ENCODE results near the gene FGFBP1.

The FGFBP1 gene

GRCh38 chr4:15951781-15952180 is 13.2 kb upstream of the FGFBP1 start:
- no peak overlapping the region for H3K4me3 ChIP-seq (ENCODE audit: low read length)
- no peak for DNase-seq (ENCODE audit: low read depth, low spot score)

GRCh38 chr4:15948826-15949225 is 10.3 kb upstream of the FGFBP1 start:
- DNase-seq (ENCODE audit: low read depth, low spot score), result no peak
- H3K4me3 ChIP-seq (ENCODE audit: low read length), result no peak overlapping the region

DNA sequence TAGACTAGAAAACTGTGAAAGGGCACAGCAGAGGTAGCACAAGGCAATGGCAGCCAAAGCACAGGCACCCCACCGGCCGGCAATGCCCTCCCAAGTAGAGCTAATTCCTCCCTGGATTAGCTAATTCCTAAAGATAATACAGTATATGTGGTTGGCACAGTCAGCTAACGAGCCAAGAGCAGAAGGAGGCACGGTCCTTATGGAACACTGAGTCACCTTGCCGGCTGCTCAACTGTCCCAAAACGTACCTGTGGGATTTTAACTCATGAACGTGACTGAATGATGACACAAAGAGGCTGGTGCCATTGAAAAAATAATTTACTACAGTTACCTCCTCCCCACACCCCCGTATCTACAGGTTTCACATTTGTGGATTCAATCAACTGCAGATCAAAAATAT is 9.1 kb upstream of the FGFBP1 start:
- no peak overlapping the region for H3K4me3 ChIP-seq (ENCODE audit: low read length)
- no peak for DNase-seq (ENCODE audit: low read depth, low spot score)

- DNase-seq (ENCODE audit: low read depth, low spot score), result no peak
- no peak overlapping the region for H3K4me3 ChIP-seq (ENCODE audit: low read length)
Measured at GRCh38 chr4:15945516-15945915, 7.0 kb upstream of the FGFBP1 start.

DNA sequence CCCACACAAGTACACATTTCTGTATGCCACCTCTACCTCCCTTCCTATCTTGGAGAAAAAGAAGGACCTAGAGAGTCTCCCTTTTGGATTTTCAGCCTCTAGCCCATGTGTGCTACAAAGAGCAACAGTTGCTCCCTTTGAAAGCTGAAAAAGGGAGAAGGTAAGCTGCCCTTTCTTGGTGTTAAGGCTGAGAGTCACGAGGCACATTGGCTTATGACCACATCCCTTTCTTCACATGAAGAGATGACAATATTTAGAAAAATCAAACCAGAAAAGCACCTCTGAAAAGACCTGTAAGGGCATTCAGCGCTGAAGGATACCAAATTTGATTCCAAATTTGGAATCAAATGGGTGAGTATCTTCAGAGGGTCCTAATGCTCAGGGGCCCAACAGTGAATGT is 6.4 kb upstream of the FGFBP1 start:
- DNase-seq (ENCODE audit: low read depth, low spot score), result no peak
- no peak overlapping the region for H3K4me3 ChIP-seq (ENCODE audit: low read length)

GRCh38 chr4:15942283-15942682 is 3.7 kb upstream of the FGFBP1 start:
- no peak overlapping the region for H3K4me3 ChIP-seq (ENCODE audit: low read length)
- DNase-seq (ENCODE audit: low read depth, low spot score), result no peak

- no peak overlapping the region for H3K4me3 ChIP-seq (ENCODE audit: low read length)
Measured at GRCh38 chr4:15938182-15938581, 358 bp downstream of the FGFBP1 start.

DNA sequence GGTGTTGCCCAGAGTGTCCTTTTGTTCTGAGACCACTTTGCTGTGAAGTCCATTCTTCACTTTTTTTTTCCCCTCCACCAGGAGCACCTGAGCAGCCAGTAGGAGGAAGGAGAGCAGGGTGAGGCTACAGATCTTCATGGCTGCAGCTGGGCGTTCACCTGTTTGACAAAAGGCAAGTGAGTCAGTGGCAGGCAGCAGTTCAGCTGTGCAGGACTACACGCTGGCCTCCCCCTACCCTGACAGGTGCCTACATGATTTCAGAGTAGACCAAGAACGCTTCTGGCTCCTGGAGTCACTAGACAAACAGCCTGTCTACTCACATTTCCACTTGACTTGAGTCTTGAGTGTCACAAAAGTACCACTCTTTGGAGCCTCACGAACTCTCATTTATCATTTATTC is 2.0 kb downstream of the FGFBP1 start:
- no peak overlapping the region for H3K4me3 ChIP-seq (ENCODE audit: low read length)
- no peak for DNase-seq (ENCODE audit: low read depth, low spot score)

More at GRCh38 chr4:15938182-15938581, 358 bp downstream of the FGFBP1 start:
- DNase-seq (ENCODE audit: low read depth, low spot score), result no peak

DNA sequence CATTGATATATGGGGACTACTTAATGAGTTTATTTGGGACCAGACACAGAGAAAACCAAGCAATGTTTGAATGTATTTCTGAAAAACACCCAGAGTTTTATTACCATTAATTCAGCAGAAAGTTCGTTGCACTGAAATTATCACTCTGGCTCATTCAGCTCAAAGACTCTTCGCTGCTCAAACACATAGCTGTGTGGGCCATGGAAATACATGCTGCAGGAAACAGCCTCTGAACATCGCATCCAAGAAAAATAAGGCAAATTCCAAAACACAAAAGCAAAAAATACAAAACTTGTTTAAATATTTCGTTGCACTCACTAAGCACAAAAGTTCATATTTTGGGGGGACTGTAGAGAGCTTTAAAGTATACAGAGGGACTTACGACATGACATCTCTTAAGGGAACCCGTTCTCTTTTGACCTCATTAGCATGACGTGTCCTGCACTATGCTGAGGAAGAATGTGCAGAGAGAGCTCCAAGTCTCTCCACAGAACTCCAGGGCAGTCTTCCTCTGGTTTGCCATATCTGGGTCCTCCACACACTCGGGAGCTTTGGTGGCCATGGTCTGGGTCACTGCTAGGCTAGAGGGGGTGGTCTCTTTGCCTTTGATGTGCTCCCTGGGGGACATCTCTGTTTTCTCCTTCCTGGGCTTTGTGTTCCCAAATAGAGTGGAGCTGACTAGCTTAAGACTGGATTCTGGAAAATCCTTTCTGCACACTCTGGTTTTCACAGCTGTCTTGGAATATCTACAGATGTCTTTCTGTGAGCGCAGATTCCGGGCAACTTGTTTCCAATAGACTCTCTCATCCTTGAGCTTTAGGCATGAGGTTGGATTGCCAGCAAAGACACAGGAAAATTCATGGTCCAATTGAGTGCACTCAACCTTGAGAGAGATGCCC is 2.8 kb downstream of the FGFBP1 start:
- H3K4me3 ChIP-seq (ENCODE audit: low read length), result no peak overlapping the region
- no peak for DNase-seq (ENCODE audit: low read depth, low spot score)

GRCh38 chr4:15934259-15934658 is 4.3 kb downstream of the FGFBP1 start:
- DNase-seq (ENCODE audit: low read depth, low spot score), result no peak
- H3K4me3 ChIP-seq (ENCODE audit: low read length), result no peak overlapping the region

- no peak for DNase-seq (ENCODE audit: low read depth, low spot score)
- H3K4me3 ChIP-seq (ENCODE audit: low read length), result no peak overlapping the region
Measured at GRCh38 chr4:15931451-15932210, 6.9 kb downstream of the FGFBP1 start.

GRCh38 chr4:15930314-15930713 is 8.2 kb downstream of the FGFBP1 start:
- peak; percentile 9 for DNase-seq (ENCODE audit: low read depth, low spot score)
- H3K4me3 ChIP-seq (ENCODE audit: low read length), result no peak overlapping the region

DNA sequence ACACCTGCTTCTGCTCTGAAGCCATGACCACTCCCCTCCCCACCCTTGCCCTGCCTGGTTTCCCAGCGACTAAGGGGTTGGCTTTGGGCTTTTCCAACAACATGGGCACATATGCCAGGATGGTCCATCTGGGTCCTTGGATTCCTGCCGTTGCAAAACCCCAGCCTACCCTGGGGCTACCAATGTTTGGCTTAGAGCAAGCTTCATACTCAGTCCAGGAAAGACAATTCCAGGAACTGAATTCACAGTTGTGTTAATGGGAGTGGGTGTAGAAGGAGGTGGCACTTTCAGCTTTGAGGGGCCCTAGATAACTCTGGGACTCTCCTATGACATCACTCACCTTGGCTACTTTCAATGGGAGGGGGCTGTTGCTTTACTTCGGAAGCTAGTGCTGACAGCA is 9.0 kb downstream of the FGFBP1 start:
- no peak for DNase-seq (ENCODE audit: low read depth, low spot score)
- H3K4me3 ChIP-seq (ENCODE audit: low read length), result no peak overlapping the region

- DNase-seq (ENCODE audit: low read depth, low spot score), result no peak
Measured at GRCh38 chr4:15928883-15929282, 9.7 kb downstream of the FGFBP1 start.

DNA sequence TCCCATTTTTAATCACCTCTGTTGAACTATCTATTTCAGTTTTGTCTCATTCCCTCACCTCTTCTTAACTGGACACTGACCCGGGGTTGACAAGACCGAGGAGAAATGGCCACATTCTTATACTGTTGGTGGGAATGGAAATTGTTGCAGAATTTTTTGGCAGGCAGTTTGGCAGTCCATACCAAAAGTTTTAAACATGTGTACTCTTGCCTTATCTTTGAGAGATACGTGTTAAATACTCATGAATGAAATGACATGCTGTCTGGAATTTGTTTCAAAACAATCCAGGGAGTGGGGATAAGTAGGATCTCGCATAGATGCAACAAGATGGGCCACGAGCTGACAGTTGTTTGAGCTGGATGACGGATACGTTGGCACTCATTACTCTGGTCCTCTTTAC is 12.1 kb downstream of the FGFBP1 start:
- no peak for DNase-seq (ENCODE audit: low read depth, low spot score)
- H3K4me3 ChIP-seq (ENCODE audit: low read length), result no peak overlapping the region

More at GRCh38 chr4:15928883-15929282, 9.7 kb downstream of the FGFBP1 start:
- no peak overlapping the region for H3K4me3 ChIP-seq (ENCODE audit: low read length)

- no peak overlapping the region for H3K4me3 ChIP-seq (ENCODE audit: low read length)
- DNase-seq (ENCODE audit: low read depth, low spot score), result no peak
Measured at GRCh38 chr4:15925830-15926229, 12.7 kb downstream of the FGFBP1 start.

DNA sequence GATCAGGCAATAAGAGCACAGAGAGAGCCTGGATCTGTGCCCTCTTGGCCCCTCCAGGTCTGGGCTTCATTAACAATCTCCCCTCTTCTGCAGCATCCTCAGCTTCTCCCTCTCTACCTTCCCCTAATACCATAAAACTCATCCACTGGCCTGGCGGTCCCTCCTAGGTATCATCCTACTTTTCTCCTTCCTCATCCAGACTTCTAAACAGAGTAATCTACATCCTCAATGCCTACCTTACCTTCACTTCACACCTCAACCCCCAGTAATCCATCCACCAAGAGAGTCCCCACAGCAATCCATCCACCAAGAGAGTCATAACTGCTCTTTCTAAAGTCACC is 17.0 kb downstream of the FGFBP1 start:
- H3K4me3 ChIP-seq (ENCODE audit: low read length), result no peak overlapping the region
- no peak for DNase-seq (ENCODE audit: low read depth, low spot score)

DNA sequence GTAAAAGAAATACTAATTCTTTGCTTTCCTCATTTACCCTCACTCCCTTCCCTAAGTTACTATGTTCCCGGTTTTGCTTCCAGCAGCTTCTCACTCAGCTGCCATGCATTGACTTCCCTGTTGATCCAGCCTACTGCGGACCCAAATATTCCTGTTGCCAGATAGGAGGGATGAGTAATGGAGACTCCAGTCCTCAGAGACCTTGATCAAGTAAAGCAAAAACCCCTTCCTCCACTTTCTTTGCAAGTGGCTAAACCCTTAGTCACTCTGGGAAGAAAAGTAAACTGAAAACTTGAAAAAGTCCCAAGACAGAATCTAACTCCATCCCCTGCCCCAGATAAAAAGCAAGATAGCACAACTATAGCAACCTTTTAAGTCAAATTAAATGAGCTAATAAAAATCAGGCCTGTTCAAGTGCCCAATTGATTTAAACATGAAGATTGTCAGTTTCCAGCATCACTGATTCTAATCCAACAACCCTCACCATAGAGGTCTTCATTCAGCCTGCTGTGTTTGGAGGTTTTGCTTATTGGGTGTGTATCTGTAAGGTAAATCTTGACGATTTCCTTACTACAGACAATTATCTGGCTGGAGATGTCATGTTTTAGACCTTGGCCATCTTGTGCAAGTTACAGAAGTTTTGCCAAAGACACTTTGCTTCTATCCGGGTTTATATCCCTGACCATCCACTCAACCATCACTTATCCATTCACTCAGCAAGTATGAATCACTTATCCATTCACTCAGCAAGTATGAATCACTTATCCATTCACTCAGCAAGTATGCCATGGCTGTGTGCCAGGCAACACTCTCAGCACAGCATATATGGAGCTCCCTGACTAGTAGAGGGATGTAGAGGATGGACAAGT is 17.6 kb downstream of the FGFBP1 start:
- no peak overlapping the region for H3K4me3 ChIP-seq (ENCODE audit: low read length)
- no peak for DNase-seq (ENCODE audit: low read depth, low spot score)

DNA sequence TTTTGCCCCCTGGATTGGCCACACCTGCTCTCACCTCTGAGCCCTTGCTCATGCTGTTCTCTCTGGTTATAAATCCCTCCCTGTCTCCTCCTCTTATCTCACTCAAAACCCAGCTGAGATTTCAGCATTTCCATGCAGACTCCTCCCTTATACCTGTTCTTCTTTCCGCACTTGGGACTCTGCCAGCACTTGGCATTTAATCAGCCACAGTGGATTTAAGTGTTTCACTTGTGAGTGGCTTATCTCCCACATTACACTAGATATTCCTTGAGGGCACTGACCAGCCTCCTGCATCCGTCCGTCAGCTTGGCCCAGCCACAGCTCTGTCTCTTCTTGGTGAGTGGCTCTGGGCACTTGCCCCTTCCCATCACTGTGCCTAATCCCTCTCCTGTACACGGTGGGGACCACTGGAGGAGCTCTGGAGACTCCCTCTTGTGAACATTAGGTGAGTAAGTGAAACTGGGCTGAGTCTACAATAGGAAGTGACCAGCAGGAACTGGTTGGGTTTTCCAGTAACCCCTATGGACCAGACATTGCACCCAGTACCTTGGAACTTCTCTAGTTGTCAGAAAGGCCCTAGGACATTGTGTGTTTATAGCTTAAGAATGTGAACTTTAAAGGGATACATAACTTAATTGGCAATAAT is 19.9 kb downstream of the FGFBP1 start:
- H3K4me3 ChIP-seq (ENCODE audit: low read length), result no peak overlapping the region
- DNase-seq (ENCODE audit: low read depth, low spot score), result no peak

All from Jurkat, Clone E6-1 (cell line).